Measurements from ENCODE around the gene PRDM15.

PRDM15 gene

DNA sequence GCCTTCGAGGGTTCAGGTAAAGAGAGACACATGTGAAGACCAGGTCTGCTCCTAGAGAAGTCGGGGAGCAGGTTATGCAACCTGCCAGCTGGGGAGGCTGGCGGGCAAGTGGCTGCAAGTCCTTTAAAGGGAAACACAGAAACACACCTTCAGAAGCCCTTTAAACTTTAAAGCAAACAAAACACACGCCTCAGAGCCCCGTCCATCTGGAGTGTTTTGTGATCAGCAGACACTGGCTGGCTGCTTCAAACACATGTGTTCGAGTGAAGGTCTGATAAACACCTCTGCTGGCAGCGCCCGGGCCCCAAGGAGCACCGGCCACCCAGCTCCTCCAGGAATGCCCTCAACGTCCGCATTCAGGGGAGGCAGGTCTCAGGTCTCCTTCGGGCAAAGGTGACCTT lies 127.5 kb downstream of the PRDM15 start:
- TF ChIP-seq, protein P1, sequence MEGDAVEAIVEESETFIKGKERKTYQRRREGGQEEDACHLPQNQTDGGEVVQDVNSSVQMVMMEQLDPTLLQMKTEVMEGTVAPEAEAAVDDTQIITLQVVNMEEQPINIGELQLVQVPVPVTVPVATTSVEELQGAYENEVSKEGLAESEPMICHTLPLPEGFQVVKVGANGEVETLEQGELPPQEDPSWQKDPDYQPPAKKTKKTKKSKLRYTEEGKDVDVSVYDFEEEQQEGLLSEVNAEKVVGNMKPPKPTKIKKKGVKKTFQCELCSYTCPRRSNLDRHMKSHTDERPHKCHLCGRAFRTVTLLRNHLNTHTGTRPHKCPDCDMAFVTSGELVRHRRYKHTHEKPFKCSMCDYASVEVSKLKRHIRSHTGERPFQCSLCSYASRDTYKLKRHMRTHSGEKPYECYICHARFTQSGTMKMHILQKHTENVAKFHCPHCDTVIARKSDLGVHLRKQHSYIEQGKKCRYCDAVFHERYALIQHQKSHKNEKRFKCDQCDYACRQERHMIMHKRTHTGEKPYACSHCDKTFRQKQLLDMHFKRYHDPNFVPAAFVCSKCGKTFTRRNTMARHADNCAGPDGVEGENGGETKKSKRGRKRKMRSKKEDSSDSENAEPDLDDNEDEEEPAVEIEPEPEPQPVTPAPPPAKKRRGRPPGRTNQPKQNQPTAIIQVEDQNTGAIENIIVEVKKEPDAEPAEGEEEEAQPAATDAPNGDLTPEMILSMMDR (IDR thresholded peaks at IDR 0.05; ENCODE audit: insufficient read depth, low read length, missing control alignments): no peak
- POLR2A ChIA-PET: interaction anchor here (0.7 to 1.7 kb wide), 3 partner anchors 8 to 242 kb away, joined by 3 to 7 read pairs (median 3); no protein-coding TSS in a partner anchor
- no peak overlapping the region for H3K4me3 ChIP-seq (ENCODE audit: low read depth, low read length)
- no peak for DNase-seq (ENCODE audit: low read depth, low spot score)
- CTCF ChIA-PET: interaction anchor here (1.1 to 1.3 kb wide), 2 partner anchors 10 to 139 kb away, joined by 3 to 13 read pairs; no protein-coding TSS in a partner anchor

DNA sequence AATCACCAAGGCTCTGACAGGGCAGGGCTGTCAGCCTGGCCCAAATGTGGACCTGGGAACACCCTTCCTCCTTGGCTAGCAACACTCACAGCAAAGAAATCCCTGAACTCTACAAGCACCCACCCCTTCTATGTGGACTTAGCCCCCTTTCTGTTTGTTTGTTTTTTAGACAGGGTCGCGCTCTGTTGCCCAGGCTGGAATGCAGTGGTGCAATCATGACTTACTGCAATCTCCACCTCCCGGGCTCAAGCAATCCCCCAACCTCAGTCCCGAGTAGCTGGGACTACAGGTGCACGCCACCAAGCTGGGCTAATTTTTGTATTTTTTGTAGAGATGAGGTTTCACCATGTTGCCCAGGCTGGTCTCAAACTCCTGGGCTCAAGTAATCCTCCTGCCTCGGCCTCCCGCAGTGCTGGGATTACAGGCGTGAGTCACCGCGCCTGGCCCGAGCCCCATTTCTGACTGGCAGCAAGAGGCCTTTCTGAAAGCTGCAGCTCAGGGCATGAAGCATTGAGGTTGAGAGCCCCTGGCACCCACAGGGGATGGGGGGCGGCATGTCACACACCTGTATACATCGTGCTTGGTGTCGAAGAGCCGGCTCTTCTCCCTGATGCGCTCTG lies 128.5 kb downstream of the PRDM15 start:
- TF ChIP-seq, protein P1 (IDR thresholded peaks at IDR 0.05; ENCODE audit: insufficient read depth, low read length, missing control alignments): no peak
- ChIA-PET POLR2A (interaction anchor here (1.5 kb wide), 1 partner anchor 9 kb away, joined by 3 read pairs; no protein-coding TSS in a partner anchor), CTCF (interaction anchor here (0.8 kb wide), 1 partner anchor 129 kb away, joined by 4 read pairs; no protein-coding TSS in a partner anchor)
- H3K4me3 ChIP-seq (ENCODE audit: low read depth, low read length): no peak overlapping the region
- DNase-seq (ENCODE audit: low read depth, low spot score): no peak

DNA sequence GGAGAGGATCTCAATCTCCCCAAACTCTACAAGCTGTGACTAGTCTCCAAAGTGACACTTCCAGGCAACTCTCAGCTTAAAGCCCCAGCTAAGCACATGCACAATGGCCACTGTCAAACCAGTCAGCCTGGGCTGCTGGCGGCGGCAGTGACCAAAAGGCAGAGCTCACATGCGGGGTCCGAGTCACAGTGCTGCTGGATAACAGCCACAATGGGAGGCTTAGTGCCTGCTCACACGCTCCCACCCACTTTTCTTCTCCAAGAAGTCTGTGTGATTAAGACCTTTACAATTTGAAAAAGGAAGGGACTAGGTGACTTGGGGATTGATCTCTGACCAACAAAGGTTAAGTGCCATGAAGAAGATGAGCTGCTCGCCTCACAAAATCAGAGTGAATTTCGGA lies 129.1 kb downstream of the PRDM15 start:
- no peak overlapping the region for H3K4me3 ChIP-seq (ENCODE audit: low read depth, low read length)
- TF ChIP-seq, protein P1 (IDR thresholded peaks at IDR 0.05; ENCODE audit: insufficient read depth, low read length, missing control alignments): no peak
- no peak for DNase-seq (ENCODE audit: low read depth, low spot score)
- CTCF ChIA-PET: interaction anchor here (0.8 kb wide), 1 partner anchor 129 kb away, joined by 4 read pairs; no protein-coding TSS in a partner anchor
- POLR2A ChIA-PET: no interaction called here

DNA sequence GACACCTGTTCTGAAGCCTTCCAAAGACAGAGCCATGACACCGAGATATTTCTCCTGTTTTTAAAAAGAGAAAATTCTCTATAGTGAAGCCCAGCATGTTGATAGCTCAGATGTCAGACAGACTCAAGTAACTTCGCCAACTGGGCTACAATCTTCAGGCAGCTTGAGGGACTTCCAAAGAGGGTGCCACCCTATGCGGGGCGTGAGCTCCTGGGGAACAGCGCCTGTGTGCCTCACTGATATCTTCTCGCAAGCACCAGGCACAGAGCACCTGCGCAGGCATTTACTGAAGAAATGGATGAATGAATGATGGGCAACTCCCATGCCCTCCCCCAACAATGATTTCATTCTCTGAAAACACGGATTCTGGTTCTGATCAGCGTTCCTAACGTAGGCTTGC lies 129.9 kb downstream of the PRDM15 start:
- TF ChIP-seq, protein P1 (IDR thresholded peaks at IDR 0.05; ENCODE audit: insufficient read depth, low read length, missing control alignments): no peak
- POLR2A ChIA-PET: no interaction called here
- no peak for DNase-seq (ENCODE audit: low read depth, low spot score)
- H3K4me3 ChIP-seq (ENCODE audit: low read depth, low read length): no peak overlapping the region
- CTCF ChIA-PET: interaction anchor here (0.9 kb wide), 1 partner anchor 139 kb away, joined by 3 read pairs; no protein-coding TSS in a partner anchor

All from AG04449 (cell line).